GM06990 (cell line): ENCODE measurements around the gene CNPPD1.

Source experiments
- DNase-seq: peaks from one replicate; pipeline ENCODE4 v3.0.0-alpha.2; 2011; ENCODE audit not compliant: insufficient read length; ENCODE audit errors: extremely low read depth
- H3K27me3 ChIP-seq: replicated peaks from 2 replicates; pipeline ENCODE4 v1.6.0; 2011; ENCODE audit warnings: low read length; ENCODE audit not compliant: control insufficient read depth, insufficient read depth
- H3K36me3 ChIP-seq: 2 replicates; pipeline ENCODE4 v1.5.1; 2011; ENCODE audit warnings: low read length; ENCODE audit not compliant: control insufficient read depth, insufficient read depth
- H3K4me3 ChIP-seq: replicated peaks from 2 replicates; pipeline ENCODE4 v1.5.1; 2011; ENCODE audit warnings: low read depth, mild to moderate bottlenecking, control low read depth, low read length
- CTCF ChIP-seq: IDR thresholded peaks from 2 replicates; pipeline ENCODE4 v1.5.1; 2011; ENCODE audit warnings: low read length, control low read depth, mild to moderate bottlenecking, inconsistent platforms; ENCODE audit not compliant: insufficient read depth, poor library complexity, severe bottlenecking

Gene CNPPD1

GRCh38 chr2:219214786-219215185 lies 38.1 kb upstream of the CNPPD1 start:
- no peak for TF ChIP-seq CTCF
- Histone ChIP-seq H3K36me3 (peaks cover 9% of the 10 kb centered on the region), H3K4me3 (no peak overlapping the region)

GRCh38 chr2:219214141-219214540 lies 37.4 kb upstream of the CNPPD1 start:
- H3K27me3 ChIP-seq: no peaks in the 10 kb centered on the region
- DNase-seq: no peak
- no peak for TF ChIP-seq CTCF
- peaks cover 12% of the 10 kb centered on the region for H3K36me3 ChIP-seq
- no peak overlapping the region for H3K4me3 ChIP-seq

More at GRCh38 chr2:219214786-219215185, 38.1 kb upstream of the CNPPD1 start:
- DNase-seq: no peak
- H3K27me3 ChIP-seq: no peaks in the 10 kb centered on the region

GRCh38 chr2:219213486-219214071 lies 36.9 kb upstream of the CNPPD1 start:
- H3K36me3 ChIP-seq: peaks cover 15% of the 10 kb centered on the region
- TF ChIP-seq CTCF: no peak
- no peak for DNase-seq
- no peak overlapping the region for H3K4me3 ChIP-seq
- no peaks in the 10 kb centered on the region for H3K27me3 ChIP-seq

DNA sequence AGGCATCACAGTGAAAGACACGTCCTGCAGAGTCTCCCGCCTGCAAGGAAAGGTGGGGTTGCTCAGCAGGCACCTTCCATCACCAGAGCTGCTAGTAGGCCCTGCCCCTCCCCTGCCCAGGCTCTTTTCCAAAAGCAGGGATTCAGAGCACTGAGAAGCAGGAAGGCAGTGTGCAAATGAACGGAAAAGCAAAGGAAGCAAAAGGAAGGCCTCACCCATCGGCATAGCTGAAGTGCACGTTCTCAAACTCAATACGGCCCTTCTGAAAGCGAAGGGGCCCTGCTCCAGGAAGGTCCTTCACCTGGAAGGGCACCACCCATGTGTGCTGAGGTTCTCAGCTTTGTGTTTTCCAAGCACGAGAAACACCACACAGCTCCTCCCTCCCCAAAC lies 36.3 kb upstream of the CNPPD1 start:
- no peak overlapping the region for H3K4me3 ChIP-seq

DNA sequence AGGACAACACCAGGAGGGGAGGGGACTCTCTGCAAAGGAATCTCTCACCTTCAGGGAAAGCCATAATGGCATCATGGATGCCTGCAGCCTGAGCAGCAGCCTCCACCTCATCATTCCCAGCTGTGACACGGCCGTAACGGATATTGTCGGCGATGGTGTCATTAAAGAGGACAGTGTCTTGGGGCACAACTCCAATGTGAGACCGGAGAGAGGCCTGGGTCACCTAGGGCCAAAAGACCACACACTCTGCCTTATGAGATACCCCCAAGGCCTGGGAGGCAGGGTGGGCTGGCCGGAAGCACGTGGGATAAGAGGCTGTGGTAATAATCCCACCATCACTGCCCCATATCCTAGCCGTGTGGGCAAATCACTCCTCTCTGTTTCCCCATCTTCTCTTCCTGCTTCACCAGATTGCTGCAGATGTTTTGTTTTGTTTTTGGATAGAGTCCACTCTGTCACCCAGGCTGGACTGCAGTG lies 34.2 kb upstream of the CNPPD1 start:
- Histone ChIP-seq H3K36me3 (peaks cover 15% of the 10 kb centered on the region), H3K4me3 (no peak overlapping the region), H3K27me3 (no peaks in the 10 kb centered on the region)
- no peak for DNase-seq
- no peak for TF ChIP-seq CTCF

More for the DNA sequence above, 36.3 kb upstream of the CNPPD1 start:
- DNase-seq: no peak
- H3K27me3 ChIP-seq: no peaks in the 10 kb centered on the region
- peaks cover 17% of the 10 kb centered on the region for H3K36me3 ChIP-seq
- no peak for TF ChIP-seq CTCF

DNA sequence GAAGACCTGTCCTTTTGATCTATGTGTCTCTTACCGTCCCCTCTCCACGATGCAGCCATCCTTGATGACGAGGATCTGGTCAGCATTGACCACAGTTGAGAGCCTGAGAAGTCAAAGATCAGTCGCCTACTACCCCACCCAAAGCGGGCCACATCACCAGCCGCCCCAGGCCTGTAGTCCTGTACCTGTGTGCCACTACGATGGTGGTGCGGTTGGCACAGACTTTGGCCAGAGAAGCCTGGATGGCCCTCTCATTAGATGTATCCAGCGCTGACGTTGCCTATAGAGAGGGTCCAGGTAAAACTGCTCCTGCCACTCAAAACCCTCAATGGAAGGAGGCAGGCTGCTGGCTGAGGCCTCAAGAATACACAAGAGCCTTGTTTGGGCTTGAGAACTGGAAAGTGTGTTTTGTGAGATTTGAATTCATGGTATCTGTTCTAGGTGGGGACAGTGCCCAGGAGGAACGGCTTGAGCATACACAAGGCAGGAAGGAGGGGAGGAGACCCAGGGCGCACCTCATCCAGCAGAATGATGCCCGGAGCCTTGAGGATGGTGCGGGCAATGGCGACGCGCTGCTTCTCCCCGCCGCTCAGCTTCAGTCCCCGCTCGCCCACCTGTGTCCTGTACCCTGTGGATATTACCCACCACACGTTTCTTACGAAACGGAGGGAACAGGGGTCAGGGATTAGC lies 33.6 kb upstream of the CNPPD1 start:
- H3K36me3 ChIP-seq: peaks cover 15% of the 10 kb centered on the region
- no peak for TF ChIP-seq CTCF

More for the DNA sequence above, 33.6 kb upstream of the CNPPD1 start:
- H3K27me3 ChIP-seq: no peaks in the 10 kb centered on the region
- DNase-seq: no peak
- H3K4me3 ChIP-seq: no peak overlapping the region
